Measurements from ENCODE around the gene CCDC59. TPM values are rescaled to one million over a fixed set of nuclear protein-coding genes. Genes with fewer than 3 reads are reported as not detected.
A peak's percentile ranks its signal among the peaks of the same experiment; 100 is the strongest.

The CCDC59 gene
- total and polyA plus RNA-seq, 9 of the 15 experiments (the other 6 are each of a cell fraction or from before 2014, with no cell fraction given): 34.0 to 186 (median 119) TPM

DNA sequence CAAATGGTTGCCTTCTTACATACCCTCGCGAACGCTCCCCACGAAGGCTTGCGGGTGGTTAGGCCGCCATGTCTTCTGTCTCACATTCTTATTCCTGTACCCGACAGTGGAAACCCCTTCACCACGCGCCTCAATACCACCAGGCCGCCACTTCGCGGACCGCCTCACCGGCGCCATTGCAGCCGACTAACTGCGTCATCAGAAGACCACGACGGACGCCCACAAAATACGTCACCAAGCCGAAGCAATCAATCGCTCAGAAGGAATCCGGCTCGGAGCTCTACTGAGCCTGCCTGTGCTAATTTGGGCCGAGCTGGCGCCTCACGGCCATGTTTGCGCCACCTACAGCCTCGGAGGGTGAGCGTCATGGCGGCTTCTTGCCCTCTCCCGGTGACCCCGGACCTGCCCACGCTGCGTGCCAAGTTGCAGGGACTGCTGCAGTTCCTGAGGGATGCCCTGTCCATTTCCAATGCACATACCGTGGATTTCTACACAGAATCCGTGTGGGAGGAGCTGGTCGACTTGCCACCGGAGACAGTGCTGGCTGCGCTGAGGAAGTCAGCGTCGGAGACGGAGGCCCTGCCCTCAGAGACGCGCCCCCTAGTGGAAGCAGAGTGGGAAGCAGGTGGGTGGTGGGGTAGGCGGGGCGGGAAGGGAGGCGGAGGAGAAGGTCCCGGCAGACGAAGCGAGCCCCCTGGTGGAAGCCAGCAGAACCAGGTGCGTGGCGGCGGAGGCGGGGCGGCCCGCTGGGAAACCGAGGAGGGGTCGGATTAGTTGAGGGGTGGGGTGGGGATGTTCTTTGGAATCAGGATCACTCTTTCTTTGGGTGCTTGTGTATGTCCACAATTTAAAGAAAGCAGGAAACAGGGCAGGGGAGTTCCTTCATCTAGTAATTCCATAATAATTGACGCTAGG is at the start of gene CCDC59, which contains the start of gene METTL25 (continued):
- peak; percentile 58 for TF ChIP-seq POU5F1 (IDR thresholded peaks at IDR 0.05; ENCODE audit: borderline replicate concordance, low read depth, low read length, partially characterized antibody)
- TF ChIP-seq ZNF79 (CRISPR knock-in tag; IDR thresholded peaks at IDR 0.05; ENCODE audit: low read depth): no peak
- no peak for TF ChIP-seq SIRT6 (IDR thresholded peaks at IDR 0.05; ENCODE audit: low read depth, low read length)
- TF ChIP-seq, protein P1, sequence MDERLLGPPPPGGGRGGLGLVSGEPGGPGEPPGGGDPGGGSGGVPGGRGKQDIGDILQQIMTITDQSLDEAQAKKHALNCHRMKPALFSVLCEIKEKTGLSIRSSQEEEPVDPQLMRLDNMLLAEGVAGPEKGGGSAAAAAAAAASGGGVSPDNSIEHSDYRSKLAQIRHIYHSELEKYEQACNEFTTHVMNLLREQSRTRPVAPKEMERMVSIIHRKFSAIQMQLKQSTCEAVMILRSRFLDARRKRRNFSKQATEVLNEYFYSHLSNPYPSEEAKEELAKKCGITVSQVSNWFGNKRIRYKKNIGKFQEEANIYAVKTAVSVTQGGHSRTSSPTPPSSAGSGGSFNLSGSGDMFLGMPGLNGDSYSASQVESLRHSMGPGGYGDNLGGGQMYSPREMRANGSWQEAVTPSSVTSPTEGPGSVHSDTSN (CRISPR knock-in tag; IDR thresholded peaks at IDR 0.05; ENCODE audit: low read depth): no peak
- TF ChIP-seq, protein P1 (tag; conservative IDR thresholded peaks at IDR 0.05; ENCODE audit: low read depth): no peak
- TF ChIP-seq SMAD4 (CRISPR knock-in tag; conservative IDR thresholded peaks at IDR 0.05): peak; percentile 81
- TF ChIP-seq, protein P2, sequence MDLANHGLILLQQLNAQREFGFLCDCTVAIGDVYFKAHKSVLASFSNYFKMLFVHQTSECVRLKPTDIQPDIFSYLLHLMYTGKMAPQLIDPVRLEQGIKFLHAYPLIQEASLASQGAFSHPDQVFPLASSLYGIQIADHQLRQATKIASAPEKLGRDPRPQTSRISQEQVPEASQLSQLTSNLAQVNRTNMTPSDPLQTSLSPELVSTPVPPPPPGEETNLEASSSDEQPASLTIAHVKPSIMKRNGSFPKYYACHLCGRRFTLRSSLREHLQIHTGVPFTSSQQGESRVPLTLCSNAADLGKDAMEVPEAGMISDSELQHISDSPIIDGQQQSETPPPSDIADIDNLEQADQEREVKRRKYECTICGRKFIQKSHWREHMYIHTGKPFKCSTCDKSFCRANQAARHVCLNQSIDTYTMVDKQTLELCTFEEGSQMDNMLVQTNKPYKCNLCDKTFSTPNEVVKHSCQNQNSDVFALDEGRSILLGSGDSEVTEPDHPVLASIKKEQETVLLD (IDR thresholded peaks at IDR 0.05): peak; percentile 81
- TF ChIP-seq ARHGAP35 (IDR thresholded peaks at IDR 0.05; ENCODE audit: partially characterized antibody): no peak
- TF ChIP-seq ETV5 (CRISPR knock-in tag; IDR thresholded peaks at IDR 0.05; ENCODE audit: low read depth): peak; percentile 57; the same call in 1 of the 2 replicates
- TF ChIP-seq CCNT2 (IDR thresholded peaks at IDR 0.05; ENCODE audit: borderline replicate concordance, extremely low read depth, insufficient read length, low read depth, low read length): peak; percentile 58
- TF ChIP-seq, protein P3, sequence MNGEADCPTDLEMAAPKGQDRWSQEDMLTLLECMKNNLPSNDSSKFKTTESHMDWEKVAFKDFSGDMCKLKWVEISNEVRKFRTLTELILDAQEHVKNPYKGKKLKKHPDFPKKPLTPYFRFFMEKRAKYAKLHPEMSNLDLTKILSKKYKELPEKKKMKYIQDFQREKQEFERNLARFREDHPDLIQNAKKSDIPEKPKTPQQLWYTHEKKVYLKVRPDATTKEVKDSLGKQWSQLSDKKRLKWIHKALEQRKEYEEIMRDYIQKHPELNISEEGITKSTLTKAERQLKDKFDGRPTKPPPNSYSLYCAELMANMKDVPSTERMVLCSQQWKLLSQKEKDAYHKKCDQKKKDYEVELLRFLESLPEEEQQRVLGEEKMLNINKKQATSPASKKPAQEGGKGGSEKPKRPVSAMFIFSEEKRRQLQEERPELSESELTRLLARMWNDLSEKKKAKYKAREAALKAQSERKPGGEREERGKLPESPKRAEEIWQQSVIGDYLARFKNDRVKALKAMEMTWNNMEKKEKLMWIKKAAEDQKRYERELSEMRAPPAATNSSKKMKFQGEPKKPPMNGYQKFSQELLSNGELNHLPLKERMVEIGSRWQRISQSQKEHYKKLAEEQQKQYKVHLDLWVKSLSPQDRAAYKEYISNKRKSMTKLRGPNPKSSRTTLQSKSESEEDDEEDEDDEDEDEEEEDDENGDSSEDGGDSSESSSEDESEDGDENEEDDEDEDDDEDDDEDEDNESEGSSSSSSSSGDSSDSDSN (IDR thresholded peaks at IDR 0.05; ENCODE audit: borderline replicate concordance in 1 of 2, low read depth in 2 of 2, low read length in 2 of 2): no peak
- TF ChIP-seq, protein P4, sequence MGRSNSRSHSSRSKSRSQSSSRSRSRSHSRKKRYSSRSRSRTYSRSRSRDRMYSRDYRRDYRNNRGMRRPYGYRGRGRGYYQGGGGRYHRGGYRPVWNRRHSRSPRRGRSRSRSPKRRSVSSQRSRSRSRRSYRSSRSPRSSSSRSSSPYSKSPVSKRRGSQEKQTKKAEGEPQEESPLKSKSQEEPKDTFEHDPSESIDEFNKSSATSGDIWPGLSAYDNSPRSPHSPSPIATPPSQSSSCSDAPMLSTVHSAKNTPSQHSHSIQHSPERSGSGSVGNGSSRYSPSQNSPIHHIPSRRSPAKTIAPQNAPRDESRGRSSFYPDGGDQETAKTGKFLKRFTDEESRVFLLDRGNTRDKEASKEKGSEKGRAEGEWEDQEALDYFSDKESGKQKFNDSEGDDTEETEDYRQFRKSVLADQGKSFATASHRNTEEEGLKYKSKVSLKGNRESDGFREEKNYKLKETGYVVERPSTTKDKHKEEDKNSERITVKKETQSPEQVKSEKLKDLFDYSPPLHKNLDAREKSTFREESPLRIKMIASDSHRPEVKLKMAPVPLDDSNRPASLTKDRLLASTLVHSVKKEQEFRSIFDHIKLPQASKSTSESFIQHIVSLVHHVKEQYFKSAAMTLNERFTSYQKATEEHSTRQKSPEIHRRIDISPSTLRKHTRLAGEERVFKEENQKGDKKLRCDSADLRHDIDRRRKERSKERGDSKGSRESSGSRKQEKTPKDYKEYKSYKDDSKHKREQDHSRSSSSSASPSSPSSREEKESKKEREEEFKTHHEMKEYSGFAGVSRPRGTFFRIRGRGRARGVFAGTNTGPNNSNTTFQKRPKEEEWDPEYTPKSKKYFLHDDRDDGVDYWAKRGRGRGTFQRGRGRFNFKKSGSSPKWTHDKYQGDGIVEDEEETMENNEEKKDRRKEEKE (IDR thresholded peaks at IDR 0.05; ENCODE audit: borderline replicate concordance in 1 of 2, control insufficient read depth in 1 of 2, low read depth in 2 of 2, low read length in 1 of 2): no peak
- TF ChIP-seq ZNF274 (IDR thresholded peaks at IDR 0.05; ENCODE audit: borderline replicate concordance, low read depth, low read length): no peak
- no peak for TF ChIP-seq PYGO2 (tag; IDR thresholded peaks at IDR 0.05)
- no peak for TF ChIP-seq ZNF224 (CRISPR knock-in tag; IDR thresholded peaks at IDR 0.05)
- TF ChIP-seq FOSL1 (tag; conservative IDR thresholded peaks at IDR 0.05): peak; percentile 58
